ENCODE results near the gene PPEF1. TPM values are rescaled to one million over a fixed set of nuclear protein-coding genes. Genes with fewer than 3 reads are reported as not detected.

The PPEF1 gene
- total RNA-seq, 1 experiment from 2014 or later: 0.54 TPM

DNA sequence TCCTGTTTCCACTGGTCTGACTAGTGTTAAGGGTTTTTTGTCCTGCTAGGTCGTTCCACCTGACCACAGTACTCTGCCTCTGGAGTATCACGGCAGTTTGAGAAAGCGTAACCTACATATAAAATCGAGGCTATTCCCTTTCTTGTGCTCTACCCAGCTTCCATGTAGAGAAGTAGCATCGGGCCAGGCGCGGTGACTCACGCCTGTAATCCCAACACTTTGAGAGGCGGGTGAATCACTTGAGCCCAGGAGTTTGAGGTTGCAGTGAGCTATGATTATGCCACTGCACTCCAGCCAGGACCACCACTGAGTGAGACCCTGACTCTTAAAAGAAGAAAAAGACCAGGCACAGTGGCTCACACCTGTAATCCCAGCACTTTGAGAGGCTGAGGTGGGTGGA lies 7.5 kb downstream of the PPEF1 start:
- H3K9me3 Mint-ChIP-seq (ENCODE audit: unreplicated experiment): peaks cover 11% of the 10 kb centered on the region
- no peak for DNase-seq
- POLR2A ChIA-PET: no interaction called here
- H3K27ac Mint-ChIP-seq (ENCODE audit: unreplicated experiment): no peak overlapping the region
- no peak overlapping the region for H3K4me3 Mint-ChIP-seq (ENCODE audit: unreplicated experiment)
- no TSS peak for BruUV-seq (replicated peaks)
- Histone ChIP-seq H3K4me3 (ENCODE audit: low read depth, low read length) (no peak overlapping the region), H3K36me3 (ENCODE audit: control insufficient read depth, insufficient read depth, low read length) (no peaks in the 10 kb centered on the region), H3K9me3 (no peaks in the 10 kb centered on the region), H3K27me3 (replicated peaks; ENCODE audit: control insufficient read depth, insufficient read depth, low read length) (no peaks in the 10 kb centered on the region), H3K4me1 (no peaks in the 10 kb centered on the region)
- H3K27me3 Mint-ChIP-seq (ENCODE audit: insufficient read depth, unreplicated experiment): no peaks in the 10 kb centered on the region
- CTCF ChIA-PET: no interaction called here
- TF ChIP-seq, protein P1, sequence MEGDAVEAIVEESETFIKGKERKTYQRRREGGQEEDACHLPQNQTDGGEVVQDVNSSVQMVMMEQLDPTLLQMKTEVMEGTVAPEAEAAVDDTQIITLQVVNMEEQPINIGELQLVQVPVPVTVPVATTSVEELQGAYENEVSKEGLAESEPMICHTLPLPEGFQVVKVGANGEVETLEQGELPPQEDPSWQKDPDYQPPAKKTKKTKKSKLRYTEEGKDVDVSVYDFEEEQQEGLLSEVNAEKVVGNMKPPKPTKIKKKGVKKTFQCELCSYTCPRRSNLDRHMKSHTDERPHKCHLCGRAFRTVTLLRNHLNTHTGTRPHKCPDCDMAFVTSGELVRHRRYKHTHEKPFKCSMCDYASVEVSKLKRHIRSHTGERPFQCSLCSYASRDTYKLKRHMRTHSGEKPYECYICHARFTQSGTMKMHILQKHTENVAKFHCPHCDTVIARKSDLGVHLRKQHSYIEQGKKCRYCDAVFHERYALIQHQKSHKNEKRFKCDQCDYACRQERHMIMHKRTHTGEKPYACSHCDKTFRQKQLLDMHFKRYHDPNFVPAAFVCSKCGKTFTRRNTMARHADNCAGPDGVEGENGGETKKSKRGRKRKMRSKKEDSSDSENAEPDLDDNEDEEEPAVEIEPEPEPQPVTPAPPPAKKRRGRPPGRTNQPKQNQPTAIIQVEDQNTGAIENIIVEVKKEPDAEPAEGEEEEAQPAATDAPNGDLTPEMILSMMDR (IDR thresholded peaks at IDR 0.05; ENCODE audit: insufficient read depth in 1 of 2, low read depth in 1 of 2, low read length in 1 of 2, severe bottlenecking in 1 of 2, unreplicated experiment in 1 of 2): no peak
- no peaks in the 10 kb centered on the region for H3K36me3 Mint-ChIP-seq (ENCODE audit: insufficient read depth, unreplicated experiment)
- no peaks in the 10 kb centered on the region for H3K4me1 Mint-ChIP-seq (ENCODE audit: low read depth, unreplicated experiment)
- intact Hi-C loops (cut with micrococcal nuclease; ENCODE audit: unreplicated experiment): no loop called here

DNA sequence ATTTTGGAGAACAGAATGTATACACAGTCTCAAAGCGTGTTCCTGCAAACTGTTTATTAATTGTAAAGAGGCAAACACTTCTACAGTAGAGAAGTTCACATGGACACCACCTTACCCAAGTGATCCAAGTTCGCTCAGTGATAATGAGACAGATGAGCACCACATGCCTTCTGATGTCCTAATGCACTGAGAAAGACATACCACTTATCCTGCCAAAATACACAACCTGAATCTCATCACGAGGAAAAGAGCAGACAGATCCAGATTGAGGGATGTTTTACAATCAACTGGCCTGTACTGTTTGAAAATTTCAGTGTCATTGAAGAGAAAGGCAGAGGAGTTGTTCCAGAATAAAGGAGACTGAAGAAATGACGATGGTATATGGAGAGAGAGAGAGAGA lies 12.4 kb downstream of the PPEF1 start:
- Mint-ChIP-seq H3K4me3 (ENCODE audit: unreplicated experiment) (no peak overlapping the region), H3K27ac (ENCODE audit: unreplicated experiment) (no peak overlapping the region), H3K9me3 (ENCODE audit: unreplicated experiment) (peaks cover 11% of the 10 kb centered on the region), H3K36me3 (ENCODE audit: insufficient read depth, unreplicated experiment) (no peaks in the 10 kb centered on the region), H3K4me1 (ENCODE audit: low read depth, unreplicated experiment) (peaks cover 8% of the 10 kb centered on the region), H3K27me3 (ENCODE audit: insufficient read depth, unreplicated experiment) (no peaks in the 10 kb centered on the region)
- Histone ChIP-seq H3K36me3 (ENCODE audit: control insufficient read depth, insufficient read depth, low read length) (no peaks in the 10 kb centered on the region), H3K4me3 (ENCODE audit: low read depth, low read length) (no peak overlapping the region), H3K4me1 (peaks cover 12% of the 10 kb centered on the region; the same call in 1 of the 2 replicates), H3K9me3 (no peaks in the 10 kb centered on the region), H3K27me3 (replicated peaks; ENCODE audit: control insufficient read depth, insufficient read depth, low read length) (no peaks in the 10 kb centered on the region)
- intact Hi-C loops (cut with micrococcal nuclease; ENCODE audit: unreplicated experiment): loop anchor here (5.0 kb wide), 1 partner anchor 33 kb away; no protein-coding TSS in a partner anchor
- no peak for DNase-seq
- BruUV-seq (replicated peaks): no TSS peak
- CTCF ChIA-PET: no interaction called here
- POLR2A ChIA-PET: no interaction called here
- TF ChIP-seq, protein P1 (IDR thresholded peaks at IDR 0.05; ENCODE audit: insufficient read depth in 1 of 2, low read depth in 1 of 2, low read length in 1 of 2, severe bottlenecking in 1 of 2, unreplicated experiment in 1 of 2): no peak

DNA sequence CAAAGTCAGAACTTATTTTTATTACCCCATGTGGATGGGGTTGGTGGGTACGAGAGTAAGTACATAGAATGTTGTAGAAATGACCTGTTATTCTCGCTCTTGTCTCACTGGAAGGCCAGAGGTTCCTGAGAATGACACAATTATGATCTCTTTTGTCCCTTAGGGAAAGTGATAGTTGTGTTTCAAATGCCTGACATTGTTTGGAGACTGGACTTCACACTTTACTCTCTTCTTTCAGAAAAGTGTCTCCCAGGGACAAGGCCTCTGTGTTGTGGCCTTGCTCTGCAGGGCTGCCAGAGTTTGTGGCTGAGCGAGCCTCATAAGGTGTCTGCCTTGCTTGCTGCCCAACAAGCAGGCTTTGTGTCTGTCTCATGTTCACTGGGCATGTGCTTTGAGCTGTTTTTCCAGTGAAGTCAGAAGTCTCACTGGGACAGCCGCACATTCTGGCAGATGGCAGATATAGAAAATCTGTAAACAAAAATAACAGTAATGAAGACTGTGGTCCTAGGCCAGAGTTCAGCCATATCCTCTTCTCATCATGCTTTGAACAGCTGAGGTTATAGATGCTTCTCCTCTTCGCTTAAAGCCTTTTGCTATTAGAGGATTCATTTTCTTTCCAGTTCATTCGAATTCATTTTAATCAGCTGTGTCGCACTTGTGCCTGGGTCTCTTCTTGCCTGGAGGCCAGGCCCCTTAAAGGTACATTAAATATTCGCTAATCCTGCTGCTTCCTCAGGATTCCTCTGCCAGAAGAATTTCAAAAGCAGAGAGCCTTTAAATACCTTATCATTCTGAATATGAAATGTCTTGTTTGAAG lies 14.4 kb downstream of the PPEF1 start:
- Mint-ChIP-seq H3K36me3 (ENCODE audit: insufficient read depth, unreplicated experiment) (no peaks in the 10 kb centered on the region), H3K27ac (ENCODE audit: unreplicated experiment) (peak overlapping the region; percentile 49), H3K9me3 (ENCODE audit: unreplicated experiment) (peaks cover 11% of the 10 kb centered on the region), H3K4me1 (ENCODE audit: low read depth, unreplicated experiment) (peaks cover 8% of the 10 kb centered on the region), H3K27me3 (ENCODE audit: insufficient read depth, unreplicated experiment) (no peaks in the 10 kb centered on the region), H3K4me3 (ENCODE audit: unreplicated experiment) (peak overlapping the region; percentile 33)
- H3K4me1 ChIP-seq: peaks cover 12% of the 10 kb centered on the region; the same call in 1 of the 2 replicates
- no peaks in the 10 kb centered on the region for H3K36me3 ChIP-seq (ENCODE audit: control insufficient read depth, insufficient read depth, low read length)
- no TSS peak for BruUV-seq (replicated peaks)
- H3K9me3 ChIP-seq: no peaks in the 10 kb centered on the region
- intact Hi-C loops (cut with micrococcal nuclease; ENCODE audit: unreplicated experiment): loop anchor here (1.0 to 5.0 kb wide), 4 partner anchors 35 to 164 kb away; no protein-coding TSS in a partner anchor
- TF ChIP-seq, protein P1 (IDR thresholded peaks at IDR 0.05; ENCODE audit: insufficient read depth in 1 of 2, low read depth in 1 of 2, low read length in 1 of 2, severe bottlenecking in 1 of 2, unreplicated experiment in 1 of 2): no peak
- no peaks in the 10 kb centered on the region for H3K27me3 ChIP-seq (replicated peaks; ENCODE audit: control insufficient read depth, insufficient read depth, low read length)
- DNase-seq: peak; percentile 29 to 33
- POLR2A ChIA-PET: no interaction called here
- H3K4me3 ChIP-seq (ENCODE audit: low read depth, low read length): no peak overlapping the region
- CTCF ChIA-PET: interaction anchor here (0.6 kb wide), 1 partner anchor 59 kb away, joined by 3 read pairs; no protein-coding TSS in a partner anchor
